K562 (cell line): ENCODE measurements around the gene PLEKHA1.

Experiments used
- ETV6 ChIP-seq, 3 experiments: fragments of 150-350 bp in 1 of 3; sonication (generic) in 1 of 3; formaldehyde crosslinking in 1 of 3; IDR thresholded peaks; 2 replicates each; pipeline versions ENCODE4 v1.6.1 to v1.8.0; 2014 to 2022; ENCODE audit warnings: borderline replicate concordance in 2 of 3, low read depth in 2 of 3, antibody characterized with exemption in 1 of 3, low read length in 1 of 3, mild to moderate bottlenecking in 1 of 3, missing genetic modification reagents in 1 of 3
- FOXK1 ChIP-seq: sonication (generic); formaldehyde crosslinking; IDR thresholded peaks from 2 replicates; pipeline ENCODE4 v1.8.0; 2022; ENCODE audit warnings: missing genetic modification reagents, mild to moderate bottlenecking, borderline replicate concordance
- MAX ChIP-seq: sonication (generic); formaldehyde crosslinking; IDR thresholded peaks from 2 replicates; pipeline ENCODE4 v1.9.0; 2022; ENCODE audit warnings: mild to moderate bottlenecking, missing genetic modification reagents
- ZBTB17 ChIP-seq: fragments of 450-650 bp; formaldehyde crosslinking; IDR thresholded peaks from 2 replicates; pipeline ENCODE4 v1.4.0; 2020; ENCODE audit warnings: mild to moderate bottlenecking

GRCh38 chr10:122386514-122386913, 12.0 kb downstream of the PLEKHA1 start:
- TF ChIP-seq ETV6 (IDR thresholded peaks at IDR 0.05; ENCODE audit: borderline replicate concordance in 1 of 2, low read depth in 2 of 2, low read length in 1 of 2), result no peak
- TF ChIP-seq ETV6 (CRISPR knock-in tag; IDR thresholded peaks at IDR 0.05; ENCODE audit: borderline replicate concordance), result no peak
- no peak for TF ChIP-seq FOXK1 (CRISPR knock-in tag)
- TF ChIP-seq ZBTB17, result no peak
- TF ChIP-seq MAX (CRISPR knock-in tag), result no peak
